ENCODE results near the gene SMARCA5. TPM values are rescaled to one million over a fixed set of nuclear protein-coding genes. Genes with fewer than 3 reads are reported as not detected.
"Not testable (repeated sequence)": the region's sequence is repeated elsewhere in the genome, so short reads cannot be mapped to it uniquely, and the experiment has no call there.

Gene SMARCA5
- total RNA-seq, 4 donors from 2014 or later: 21.5 to 35.9 (median 26.2) TPM

- peaks cover 0 to 28% (median 6%) of the 10 kb centered on the region in 4 donors for H3K4me1 ChIP-seq
- no peak overlapping the region for H3K27ac ChIP-seq
- TF ChIP-seq CTCF (IDR thresholded peaks at IDR 0.05) (no peak), POLR2A (IDR thresholded peaks at IDR 0.05) (no peak)
- no peaks in the 10 kb centered on the region for H3K9me3 ChIP-seq
- peaks cover 0 to 31% (median 0%) of the 10 kb centered on the region in 3 donors for H3K36me3 ChIP-seq
- DNase-seq: no peak
- no peak overlapping the region for H3K4me3 ChIP-seq
- no peaks in the 10 kb centered on the region for H3K27me3 ChIP-seq
Observed at GRCh38 chr4:143517764-143518163, 4.3 kb downstream of the SMARCA5 start.

- H3K4me1 ChIP-seq: peaks cover 0 to 4% (median 0%) of the 10 kb centered on the region in 4 donors
- no peaks in the 10 kb centered on the region for H3K27me3 ChIP-seq
- TF ChIP-seq POLR2A (IDR thresholded peaks at IDR 0.05) (no peak), CTCF (IDR thresholded peaks at IDR 0.05) (no peak)
- no peaks in the 10 kb centered on the region for H3K9me3 ChIP-seq
- DNase-seq: no peak
- peaks cover 0 to 80% (median 0%) of the 10 kb centered on the region in 3 donors for H3K36me3 ChIP-seq
- H3K4me3 ChIP-seq: no peak overlapping the region
- H3K27ac ChIP-seq: no peak overlapping the region
Observed at GRCh38 chr4:143524211-143524610, 10.7 kb downstream of the SMARCA5 start.

- H3K36me3 ChIP-seq: peaks cover 0 to 99% (median 0%) of the 10 kb centered on the region in 3 donors
- not testable (repeated sequence) for H3K27ac ChIP-seq, H3K4me3 ChIP-seq
Observed at GRCh38 chr4:143528046-143528445, 14.5 kb downstream of the SMARCA5 start.

GRCh38 chr4:143531380-143531779 is 17.9 kb downstream of the SMARCA5 start:
- peaks cover 0 to 96% (median 0%) of the 10 kb centered on the region in 3 donors for H3K36me3 ChIP-seq
- DNase-seq: no peak
- TF ChIP-seq CTCF (IDR thresholded peaks at IDR 0.05) (peak in 1 of 6 experiments; percentile 3), POLR2A (IDR thresholded peaks at IDR 0.05) (no peak)
- no peaks in the 10 kb centered on the region for H3K4me1 ChIP-seq
- H3K27ac ChIP-seq: no peak overlapping the region
- no peaks in the 10 kb centered on the region for H3K27me3 ChIP-seq
- no peak overlapping the region for H3K4me3 ChIP-seq
- no peaks in the 10 kb centered on the region for H3K9me3 ChIP-seq

More at GRCh38 chr4:143528046-143528445, 14.5 kb downstream of the SMARCA5 start:
- H3K4me1 ChIP-seq, H3K9me3 ChIP-seq, DNase-seq, H3K27me3 ChIP-seq: not testable (repeated sequence)

- no peaks in the 10 kb centered on the region for H3K27me3 ChIP-seq
- H3K4me1 ChIP-seq: no peaks in the 10 kb centered on the region
- no peak overlapping the region for H3K4me3 ChIP-seq
- DNase-seq: no peak
- no peak overlapping the region for H3K27ac ChIP-seq
- TF ChIP-seq CTCF (IDR thresholded peaks at IDR 0.05) (no peak), POLR2A (IDR thresholded peaks at IDR 0.05) (no peak)
- H3K36me3 ChIP-seq: peaks cover 0 to 96% (median 0%) of the 10 kb centered on the region in 3 donors
- H3K9me3 ChIP-seq: no peaks in the 10 kb centered on the region
Observed at GRCh38 chr4:143531788-143532491, 18.4 kb downstream of the SMARCA5 start.

- no peak overlapping the region for H3K27ac ChIP-seq
- H3K27me3 ChIP-seq: no peaks in the 10 kb centered on the region
- no peaks in the 10 kb centered on the region for H3K4me1 ChIP-seq
- H3K4me3 ChIP-seq: no peak overlapping the region
- H3K36me3 ChIP-seq: peaks cover 0 to 100% (median 0%) of the 10 kb centered on the region in 3 donors
- no peaks in the 10 kb centered on the region for H3K9me3 ChIP-seq
- no peak for TF ChIP-seq CTCF (IDR thresholded peaks at IDR 0.05)
- no peak for TF ChIP-seq POLR2A (IDR thresholded peaks at IDR 0.05)
- no peak for DNase-seq
Observed at GRCh38 chr4:143538979-143539669, 25.6 kb downstream of the SMARCA5 start.

All from Peyer's patch (tissue), 4 donors.